HepG2 (cell line): ENCODE data around the gene WNT7B. TPM values are rescaled to one million over a fixed set of nuclear protein-coding genes. Genes with fewer than 3 reads are reported as not detected.

Source experiments
- ATAC-seq: fragments of 200-7000 bp; cut with Tn5 transposase; 3 replicates; pipeline ENCODE4 v1.9.1; 2020; ENCODE audit warnings: mild to moderate bottlenecking, moderate library complexity
- BruUV-seq: library from RNA; stranded (reverse); fragments of 400-500 nt; replicated peaks from 2 replicates; lab custom pipeline; 2021; lab: Mats Ljungman, UMichigan
- CTCF ChIA-PET: fragments of 300-600 bp; formaldehyde crosslinking; extraction: SDS; loops from one replicate; lab custom pipeline; 2021; ENCODE audit warnings: low total read pairs, inconsistent platforms, low intra/inter-chr PET ratio; lab: Yijun Ruan, JAX
- POLR2A ChIA-PET: fragments of 350-600 bp; sonication (Branson Sonifier 250); formaldehyde crosslinking; loops from one replicate; lab custom pipeline; 2020; ENCODE audit warnings: antibody characterized with exemption, inconsistent platforms; lab: Yijun Ruan, JAX
- DNase-seq: peaks from one replicate; pipeline ENCODE4 v3.0.0-alpha.2; 2015; ENCODE audit warnings: low spot score
- FAIRE-seq: peaks from 3 replicates; lab custom pipeline; 2011; peaks lifted over from hg19 to GRCh38; lab: Jason Lieb, UNC
- H2AFZ ChIP-seq: one replicate; pipeline ENCODE4 v1.6.1; 2011; ENCODE audit warnings: low read length, inconsistent platforms
- H3K27ac ChIP-seq: fragments of 300-600 bp; 3 replicates; pipeline ENCODE4 v1.8.0; 2011; ENCODE audit warnings: mixed run types, mild to moderate bottlenecking, mixed read lengths, low read length, inconsistent platforms; ENCODE audit not compliant: insufficient read depth; ENCODE audit errors: extremely low read length
- H3K27me3 ChIP-seq, 2 experiments: fragments of 200-600 bp in 1 of 2; 2 replicates in 1 of 2; 3 replicates in 1 of 2; pipeline versions ENCODE4 v1.6.0 to v1.8.0; 2011; ENCODE audit warnings: low read length in 2 of 2, mild to moderate bottlenecking in 2 of 2, moderate library complexity in 2 of 2, inconsistent platforms in 1 of 2; ENCODE audit not compliant: insufficient read depth in 2 of 2, control insufficient read depth in 1 of 2
- H3K36me3 ChIP-seq, 2 experiments: fragments of 200-600 bp in 1 of 2; replicated peaks in 1 of 2; 2 replicates in 1 of 2; 3 replicates in 1 of 2; pipeline versions ENCODE4 v1.5.1 to v1.8.0; 2011; ENCODE audit warnings: low read length in 2 of 2, inconsistent platforms in 1 of 2; ENCODE audit not compliant: insufficient read depth in 2 of 2, control insufficient read depth in 1 of 2
- H3K4me1 ChIP-seq: 2 replicates; pipeline ENCODE4 v1.5.1; 2012; ENCODE audit warnings: low read length, inconsistent platforms; ENCODE audit not compliant: insufficient read depth
- H3K4me2 ChIP-seq: 2 replicates; pipeline ENCODE4 v1.6.0; 2011; ENCODE audit warnings: low read depth, low read length, inconsistent platforms
- H3K4me3 ChIP-seq, 3 experiments: fragments of 200-600 bp in 1 of 3; sonication (generic), shearing (Covaris generic) in 1 of 3; replicated peaks in 1 of 3; 2 replicates each; pipeline ENCODE4 v1.5.1; 2011 to 2016; ENCODE audit warnings: low read length in 3 of 3, inconsistent platforms in 2 of 3, low read depth in 2 of 3, mild to moderate bottlenecking in 2 of 3, control low read depth in 1 of 3, mixed read lengths in 1 of 3; ENCODE audit not compliant: insufficient read depth in 1 of 3
- H3K79me2 ChIP-seq: one replicate; pipeline ENCODE4 v1.6.1; 2011; ENCODE audit warnings: low read length, inconsistent platforms; ENCODE audit not compliant: insufficient read depth
- H3K9ac ChIP-seq: 2 replicates; pipeline ENCODE4 v1.6.0; 2011; ENCODE audit warnings: mild to moderate bottlenecking, low read depth, low read length, inconsistent platforms; ENCODE audit not compliant: insufficient read depth
- H3K9me3 ChIP-seq: 2 replicates; pipeline ENCODE4 v1.5.1; 2012; ENCODE audit warnings: mild to moderate bottlenecking, low read length
- H4K20me1 ChIP-seq: 2 replicates; pipeline ENCODE4 v1.6.0; 2011; ENCODE audit warnings: inconsistent platforms, mild to moderate bottlenecking, low read length, moderate library complexity; ENCODE audit not compliant: insufficient read depth
- ARHGAP35 ChIP-seq: sonication (generic); formaldehyde crosslinking; IDR thresholded peaks from 2 replicates; pipeline ENCODE4 v1.9.0; 2022; ENCODE audit warnings: mild to moderate bottlenecking, inconsistent platforms, moderate library complexity, missing genetic modification reagents, borderline replicate concordance
- CEBPB ChIP-seq: IDR thresholded peaks from 2 replicates; pipeline ENCODE4 v1.6.1; 2011; ENCODE audit warnings: low read depth, low read length, improper control_type of control experiment, borderline replicate concordance
- CREB1 ChIP-seq, 2 experiments: fragments of 450-650 bp in 1 of 2; IDR thresholded peaks; 2 replicates each; pipeline ENCODE4 v1.6.1; 2016 to 2017; ENCODE audit warnings: control low read depth in 1 of 2, mild to moderate bottlenecking in 1 of 2, missing compliant biosample characterization in 1 of 2, missing genetic modification characterization in 1 of 2
- ERF ChIP-seq: IDR thresholded peaks from 2 replicates; pipeline ENCODE4 v1.6.1; 2018; ENCODE audit warnings: missing biosample characterization, missing genetic modification reagents
- FIP1L1 ChIP-seq: fragments of 200-400 bp; formaldehyde crosslinking; IDR thresholded peaks from 2 replicates; pipeline ENCODE4 v1.6.1; 2018; ENCODE audit warnings: low read depth, mild to moderate bottlenecking, low read length, moderate library complexity, borderline replicate concordance; ENCODE audit not compliant: insufficient read depth
- FOXA1 ChIP-seq, 2 experiments: fragments of 450-650 bp in 1 of 2; sonication (generic) in 1 of 2; formaldehyde crosslinking in 1 of 2; IDR thresholded peaks; 2 replicates each; pipeline versions ENCODE4 v1.4.0 to v1.6.1; 2016 to 2020; ENCODE audit warnings: missing genetic modification reagents in 1 of 2
- GATAD1 ChIP-seq: IDR thresholded peaks from 2 replicates; pipeline ENCODE4 v1.6.1; 2016; ENCODE audit warnings: missing genetic modification reagents, missing compliant biosample characterization
- HDAC6 ChIP-seq: fragments of 200-600 bp; sonication (generic); IDR thresholded peaks from 2 replicates; pipeline ENCODE4 v1.7.0; 2017; ENCODE audit warnings: mild to moderate bottlenecking, antibody characterized with exemption, low read length, low read depth
- HOXD1 ChIP-seq: sonication (generic); formaldehyde crosslinking; IDR thresholded peaks from 2 replicates; pipeline ENCODE4 v1.5.0; 2020; ENCODE audit warnings: missing genetic modification reagents
- IKZF1 ChIP-seq: fragments of 450-650 bp; IDR thresholded peaks from 2 replicates; pipeline ENCODE4 v1.7.1; 2016
- NR3C1 ChIP-seq: sonication (generic); formaldehyde crosslinking; IDR thresholded peaks from 2 replicates; pipeline ENCODE4 v1.4.0; 2020; ENCODE audit warnings: missing genetic modification reagents
- RBM22 ChIP-seq: fragments of 200-400 bp; formaldehyde crosslinking; optimal IDR thresholded peaks from 2 replicates; pipeline ENCODE3; 2017; ENCODE audit warnings: mild to moderate bottlenecking, low read length, moderate library complexity
- SMAD3 ChIP-seq: sonication (generic); formaldehyde crosslinking; IDR thresholded peaks from 2 replicates; pipeline ENCODE4 v1.4.0; 2020; ENCODE audit warnings: missing genetic modification reagents
- TBL1XR1 ChIP-seq: fragments of 150-350 bp; IDR thresholded peaks from 2 replicates; pipeline ENCODE4 v1.6.1; 2014; ENCODE audit warnings: borderline replicate concordance, low read length; ENCODE audit not compliant: partially characterized antibody
- ZKSCAN5 ChIP-seq: sonication (generic); formaldehyde crosslinking; IDR thresholded peaks from 2 replicates; pipeline ENCODE4 v1.5.1; 2020; ENCODE audit warnings: mild to moderate bottlenecking, missing genetic modification reagents
- ZNF552 ChIP-seq: sonication (generic); formaldehyde crosslinking; IDR thresholded peaks from 2 replicates; pipeline ENCODE4 v1.9.0; 2022; ENCODE audit warnings: missing genetic modification reagents, mild to moderate bottlenecking, borderline replicate concordance
- WGBS: methylation state at CpG from one replicate; pipeline ENCODE4 v1.1.6; 2017; ENCODE audit warnings: low lambda C conversion rate; 5-methylcytosine and 5-hydroxymethylcytosine counted together
- in situ Hi-C: cut with HindIII; loops from 2 replicates; pipeline ENCODE4 v1.10.0; 2017; ENCODE audit warnings: low pct_unique_long_range_greater_than_20kb; ENCODE audit not compliant: extremely low pct_ligation_motif_present
- intact Hi-C: fragments of 100-400 bp; cut with micrococcal nuclease; formaldehyde crosslinking; loops from one replicate; pipeline ENCODE4 v1.10.0; 2022; ENCODE audit not compliant: unreplicated experiment
- polyA plus RNA-seq, 8 experiments: library from polyadenylated mRNA; depleted of rRNA in 3 of 8; stranded (reverse) in 7 of 8; unstranded in 1 of 8; fragments of >200 nt; fragmentation: Illumina TruSeq in 4 of 8; extraction: Trizol in 4 of 8; gene quantifications; 2 replicates each; pipeline versions ENCODE4 v1.2.1 to v1.2.3, GENCODE V29; 2011 to 2016; ENCODE audit warnings: low read depth in 4 of 8, missing spikeins in 1 of 8, mixed read lengths in 1 of 8; ENCODE audit not compliant: insufficient read depth in 1 of 8
- total RNA-seq, 5 experiments: library from RNA; depleted of rRNA; stranded (reverse); fragments of >200 nt; fragmentation: Illumina TruSeq; extraction: Trizol; gene quantifications; 2 replicates each; pipeline ENCODE4 v1.2.3, GENCODE V29; 2016; ENCODE audit warnings: low read depth in 1 of 5
- TF ChIP-seq, protein P1 (sequence below), 2 experiments: fragments of 450-650 bp in 1 of 2; sonication (generic) in 1 of 2; formaldehyde crosslinking; IDR thresholded peaks; 2 replicates each; pipeline versions ENCODE4 v1.5.0 to v1.8.0; 2020 to 2022; ENCODE audit warnings: mild to moderate bottlenecking in 1 of 2, missing genetic modification reagents in 1 of 2
- TF ChIP-seq, protein P2 (sequence below): sonication (generic); formaldehyde crosslinking; IDR thresholded peaks from 2 replicates; pipeline ENCODE4 v1.8.1; 2023; ENCODE audit warnings: mild to moderate bottlenecking, moderate library complexity, missing genetic modification reagents
- TF ChIP-seq, protein P3 (sequence below): sonication (generic); formaldehyde crosslinking; conservative IDR thresholded peaks from 2 replicates; pipeline ENCODE4 v1.4.0; 2020; ENCODE audit warnings: missing genetic modification reagents

The WNT7B gene
- total and polyA plus RNA-seq, 2 of the 13 experiments (the other 11 are each of a cell fraction or from before 2014, with no cell fraction given) = 0.09 TPM; not detected in 1

- TF ChIP-seq SMAD3 (CRISPR knock-in tag) = no peak
- TF ChIP-seq FIP1L1 = no peak
- no peak for TF ChIP-seq ARHGAP35 (CRISPR knock-in tag)
- no peak for TF ChIP-seq HDAC6
- no peak for TF ChIP-seq ERF (CRISPR knock-in tag)
- no peak for TF ChIP-seq ZNF552
- no peak for TF ChIP-seq CEBPB
- TF ChIP-seq, protein P1, sequence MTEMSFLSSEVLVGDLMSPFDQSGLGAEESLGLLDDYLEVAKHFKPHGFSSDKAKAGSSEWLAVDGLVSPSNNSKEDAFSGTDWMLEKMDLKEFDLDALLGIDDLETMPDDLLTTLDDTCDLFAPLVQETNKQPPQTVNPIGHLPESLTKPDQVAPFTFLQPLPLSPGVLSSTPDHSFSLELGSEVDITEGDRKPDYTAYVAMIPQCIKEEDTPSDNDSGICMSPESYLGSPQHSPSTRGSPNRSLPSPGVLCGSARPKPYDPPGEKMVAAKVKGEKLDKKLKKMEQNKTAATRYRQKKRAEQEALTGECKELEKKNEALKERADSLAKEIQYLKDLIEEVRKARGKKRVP (CRISPR knock-in tag; IDR thresholded peaks at IDR 0.05) = no peak
Measured at GRCh38 chr22:45993841-45994240, 16.9 kb upstream of the WNT7B start (continued).

GRCh38 chr22:45993143-45993692 lies 16.3 kb upstream of the WNT7B start:
- Histone ChIP-seq H3K36me3 (no peaks in the 10 kb centered on the region), H2AFZ (no peak overlapping the region), H3K4me3 (no peak overlapping the region), H3K4me1 (peaks cover 22% of the 10 kb centered on the region), H3K27me3 (peaks cover 9 to 67% of the 10 kb centered on the region in 2 experiments), H3K9me3 (no peaks in the 10 kb centered on the region), H4K20me1 (no peaks in the 10 kb centered on the region), H3K27ac (no peak overlapping the region), H3K79me2 (no peaks in the 10 kb centered on the region), H3K4me2 (no peak overlapping the region), H3K9ac (no peak overlapping the region)
- CTCF ChIA-PET = interaction anchor here (4.1 kb wide), 1 partner anchor 124 kb away, joined by 86 read pairs; no protein-coding TSS in a partner anchor
- BruUV-seq = no TSS peak
- 21% methylated on average over 5 of the region's 5 CpGs for WGBS
- ATAC-seq = no peak
- POLR2A ChIA-PET = no interaction called here
- FAIRE-seq = no peak
- intact Hi-C loops = no loop called here
- DNase-seq = no peak
- in situ Hi-C loops = no loop called here
- TF ChIP-seq TBL1XR1 (no peak), RBM22 (no peak), FOXA1 (IDR thresholded peaks at IDR 0.05) (0 out of 2 replicates have a peak, but pooled peaks have one; percentile 2), FOXA1 (CRISPR knock-in tag; IDR thresholded peaks at IDR 0.05) (no peak), IKZF1 (peak; percentile 13; the same call in 1 of the 2 replicates), HOXD1 (CRISPR knock-in tag) (no peak), GATAD1 (CRISPR knock-in tag) (no peak), NR3C1 (no peak), CREB1 (IDR thresholded peaks at IDR 0.05) (peak; percentile 85), CREB1 (CRISPR knock-in tag; IDR thresholded peaks at IDR 0.05) (no peak), ZKSCAN5 (peak; percentile 56; the same call in 1 of the 2 replicates)
- TF ChIP-seq, protein P2, sequence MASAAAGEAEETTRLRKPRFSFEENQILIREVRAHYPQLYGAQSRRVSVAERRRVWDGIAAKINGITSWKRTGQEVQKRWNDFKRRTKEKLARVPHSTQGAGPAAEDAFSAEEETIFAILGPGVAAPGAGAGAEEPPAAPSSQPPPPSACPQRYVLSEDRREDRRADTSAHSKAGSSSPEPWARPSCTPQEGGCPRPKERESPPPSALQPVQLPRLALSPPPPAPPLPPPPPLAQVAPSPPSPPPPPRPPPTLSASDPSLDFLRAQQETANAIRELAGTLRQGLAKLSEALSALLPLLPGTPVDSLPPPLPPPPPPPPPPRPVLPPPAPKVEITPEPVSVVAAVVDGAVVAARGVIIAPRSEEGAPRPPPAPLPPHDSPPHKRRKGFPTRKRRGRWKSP (CRISPR knock-in tag) = no peak
- TF ChIP-seq, protein P3, sequence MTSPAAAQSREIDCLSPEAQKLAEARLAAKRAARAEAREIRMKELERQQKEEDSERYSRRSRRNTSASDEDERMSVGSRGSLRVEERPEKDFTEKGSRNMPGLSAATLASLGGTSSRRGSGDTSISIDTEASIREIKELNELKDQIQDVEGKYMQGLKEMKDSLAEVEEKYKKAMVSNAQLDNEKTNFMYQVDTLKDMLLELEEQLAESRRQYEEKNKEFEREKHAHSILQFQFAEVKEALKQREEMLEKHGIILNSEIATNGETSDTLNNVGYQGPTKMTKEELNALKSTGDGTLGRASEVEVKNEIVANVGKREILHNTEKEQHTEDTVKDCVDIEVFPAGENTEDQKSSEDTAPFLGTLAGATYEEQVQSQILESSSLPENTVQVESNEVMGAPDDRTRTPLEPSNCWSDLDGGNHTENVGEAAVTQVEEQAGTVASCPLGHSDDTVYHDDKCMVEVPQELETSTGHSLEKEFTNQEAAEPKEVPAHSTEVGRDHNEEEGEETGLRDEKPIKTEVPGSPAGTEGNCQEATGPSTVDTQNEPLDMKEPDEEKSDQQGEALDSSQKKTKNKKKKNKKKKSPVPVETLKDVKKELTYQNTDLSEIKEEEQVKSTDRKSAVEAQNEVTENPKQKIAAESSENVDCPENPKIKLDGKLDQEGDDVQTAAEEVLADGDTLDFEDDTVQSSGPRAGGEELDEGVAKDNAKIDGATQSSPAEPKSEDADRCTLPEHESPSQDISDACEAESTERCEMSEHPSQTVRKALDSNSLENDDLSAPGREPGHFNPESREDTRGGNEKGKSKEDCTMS (CRISPR knock-in tag) = no peak
